GM15510 (cell line): ENCODE measurements around the gene MANEAL.

Experiments
- POLR2A ChIP-seq: IDR thresholded peaks from 3 replicates; pipeline ENCODE4 v1.6.1; 2011; ENCODE audit warnings: borderline replicate concordance; ENCODE audit not compliant: insufficient read length; ENCODE audit errors: extremely low read depth

MANEAL gene

DNA sequence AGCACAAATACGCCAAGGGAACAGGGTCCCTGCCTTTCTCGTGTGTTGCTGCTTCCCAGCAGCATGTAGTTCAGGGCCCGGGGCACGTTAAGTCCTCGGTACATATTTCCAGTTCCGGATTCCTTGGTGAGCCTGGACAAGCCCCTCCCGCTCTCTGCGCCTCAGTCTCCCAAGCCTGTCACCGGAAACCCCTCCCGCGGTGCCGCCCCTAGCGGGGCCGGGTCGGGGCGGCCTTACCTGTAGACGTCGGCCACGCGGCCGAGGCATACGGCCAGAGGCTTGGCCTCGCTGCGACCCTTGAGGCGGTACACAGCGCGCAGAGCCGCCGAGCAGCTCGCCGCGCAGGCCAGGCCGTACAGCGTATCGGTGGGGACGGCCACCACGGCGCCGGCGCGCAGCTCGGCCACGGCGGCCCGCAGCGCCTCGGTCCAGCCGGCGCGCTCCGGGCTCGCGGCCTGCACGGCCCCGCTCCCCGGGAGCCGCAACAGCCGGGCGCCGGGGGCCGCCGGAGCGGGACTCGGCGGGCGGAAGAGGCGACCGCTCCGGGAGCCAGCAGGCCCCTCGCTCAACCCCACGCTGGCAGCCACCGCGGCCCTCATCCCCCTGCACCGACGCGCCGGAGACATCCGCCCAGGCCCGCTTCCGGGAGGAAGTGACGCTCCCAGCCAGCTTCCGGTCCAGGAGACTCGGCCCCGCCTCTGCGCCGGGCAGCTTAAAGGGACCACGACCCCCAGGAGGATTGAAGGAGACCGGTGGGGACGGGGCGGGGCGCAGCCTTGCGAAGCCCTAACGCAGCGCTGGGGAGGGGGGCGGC is 14.1 kb downstream of the MANEAL start, which contains the start of the genes C1orf122 and YRDC:
C1orf122 (plus strand) TSS at position 236 of the 814 bp plus-strand sequence. CDS start 615 bp downstream, outside the sequence.
YRDC (minus strand) TSS at position 654 of the 814 bp plus-strand sequence; CDS start at position 626, 28 bp downstream.
- TF ChIP-seq POLR2A, result peak; percentile 80

- no peak for TF ChIP-seq POLR2A
Measured at GRCh38 chr1:37808369-37809319, 15.0 kb downstream of the MANEAL start.

- no peak for TF ChIP-seq POLR2A
Measured at GRCh38 chr1:37809942-37810341, 16.3 kb downstream of the MANEAL start.

GRCh38 chr1:37811027-37811655 is 17.5 kb downstream of the MANEAL start:
- TF ChIP-seq POLR2A, result no peak

- TF ChIP-seq POLR2A, result no peak
Measured at GRCh38 chr1:37813529-37814145, 20.0 kb downstream of the MANEAL start.

DNA sequence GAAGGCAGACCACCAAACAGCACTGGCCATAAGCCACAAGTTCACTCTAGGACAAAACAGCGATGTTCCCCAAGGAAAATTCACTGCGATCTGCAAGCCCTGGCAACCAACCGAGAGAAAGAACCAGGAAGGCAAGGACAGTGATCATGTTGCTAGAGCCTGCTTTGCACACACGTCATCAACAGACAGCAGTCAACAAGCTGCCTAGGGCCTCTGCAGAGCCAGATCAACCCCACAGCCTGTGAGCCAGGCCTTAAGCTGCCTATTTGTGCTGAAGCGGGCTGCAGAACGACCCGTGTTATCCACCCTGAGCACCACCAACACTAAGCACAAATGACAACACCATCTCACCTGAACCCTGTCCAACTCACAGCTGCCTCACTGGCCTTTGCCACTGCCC is 20.6 kb downstream of the MANEAL start:
- no peak for TF ChIP-seq POLR2A

- no peak for TF ChIP-seq POLR2A
Measured at GRCh38 chr1:37817481-37817880, 23.8 kb downstream of the MANEAL start.

DNA sequence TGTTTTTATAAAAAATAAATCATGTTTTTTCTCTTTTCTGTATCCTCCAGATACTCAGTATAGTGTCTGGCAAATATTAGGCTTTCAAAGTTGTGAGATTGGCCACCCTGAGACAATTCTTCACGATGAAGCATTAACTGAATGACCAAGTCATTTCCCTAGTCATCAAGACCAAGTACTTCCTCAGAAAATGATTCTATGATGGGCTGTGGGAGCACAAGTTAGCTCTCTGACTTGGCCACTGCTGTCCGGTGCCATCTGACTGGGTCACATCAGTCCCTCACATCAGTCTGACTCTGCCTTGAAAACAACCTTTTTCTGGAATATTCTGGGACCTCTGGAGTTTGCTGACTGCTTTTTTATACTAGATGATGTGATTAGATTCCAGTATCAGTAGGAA is 27.8 kb downstream of the MANEAL start:
- no peak for TF ChIP-seq POLR2A

- no peak for TF ChIP-seq POLR2A
Measured at GRCh38 chr1:37822906-37823815, 29.5 kb downstream of the MANEAL start.

DNA sequence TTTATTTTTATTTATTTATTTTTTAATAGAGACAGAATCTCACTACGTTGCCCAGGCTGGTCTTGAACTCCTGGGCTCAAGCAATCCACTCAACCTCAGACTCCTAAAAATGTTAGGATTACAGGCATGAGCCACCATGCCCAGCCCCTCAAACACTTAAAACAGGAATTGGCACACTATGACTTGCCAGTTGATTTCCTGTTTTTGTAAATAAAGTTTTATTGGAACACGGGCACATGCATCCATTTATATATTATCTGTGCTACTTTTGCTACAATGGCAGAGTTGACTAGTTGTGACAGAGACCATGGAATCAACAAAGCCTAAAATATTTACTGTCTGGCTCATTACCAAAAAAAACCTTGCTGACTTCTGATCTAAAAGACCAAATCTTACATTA is 30.4 kb downstream of the MANEAL start:
- TF ChIP-seq POLR2A, result no peak

GRCh38 chr1:37825506-37825905 is 31.9 kb downstream of the MANEAL start:
- TF ChIP-seq POLR2A, result no peak

DNA sequence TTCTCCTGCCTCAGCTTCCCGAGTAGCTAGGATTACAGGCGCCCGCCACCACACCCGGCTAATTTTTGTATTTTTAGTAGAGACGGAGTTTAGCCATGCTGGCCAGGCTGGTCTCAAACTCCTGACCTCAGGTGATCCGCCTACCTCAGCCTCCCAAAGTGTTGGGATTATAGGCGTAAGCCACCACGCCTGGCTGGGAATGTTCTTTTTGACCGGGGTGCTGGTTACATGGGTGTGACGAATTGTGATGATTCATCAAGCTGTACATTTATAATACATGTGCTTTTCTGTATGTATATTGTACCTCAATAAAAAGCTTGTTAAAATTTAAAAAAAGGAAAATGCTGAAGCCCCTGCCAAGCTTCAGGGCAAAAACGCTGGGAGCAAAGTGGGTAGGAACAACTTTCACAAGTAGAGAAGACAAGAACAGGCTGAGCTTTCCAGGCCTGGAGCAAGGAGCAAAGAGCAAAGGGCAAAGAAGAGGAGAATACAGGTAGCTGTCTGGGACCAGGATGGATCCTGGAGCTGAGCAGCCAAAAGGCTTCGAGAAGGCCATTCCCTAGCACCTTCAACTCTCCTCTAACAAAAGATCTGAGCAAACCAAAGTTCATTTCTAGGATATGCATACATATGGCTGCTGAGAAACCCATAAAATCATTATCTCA is 34.9 kb downstream of the MANEAL start:
- no peak for TF ChIP-seq POLR2A

DNA sequence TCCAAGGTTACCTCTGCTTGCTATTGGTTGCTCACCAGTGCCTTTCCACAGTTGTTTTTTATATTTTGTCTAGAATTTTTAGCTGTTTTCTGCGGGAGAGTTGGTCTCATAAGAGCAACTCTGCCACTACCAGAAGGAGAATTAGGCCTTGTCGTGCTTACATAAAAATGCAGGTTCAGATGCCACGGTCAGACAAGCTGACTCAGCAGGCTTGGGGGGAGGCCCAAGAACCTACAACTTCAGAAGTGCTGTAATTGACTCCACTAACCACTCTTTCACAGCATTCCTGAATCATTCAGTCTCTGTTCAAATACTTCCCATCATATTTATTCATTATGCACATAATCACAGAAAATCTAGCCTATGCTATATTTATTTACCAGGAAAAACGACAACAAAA is 37.5 kb downstream of the MANEAL start:
- no peak for TF ChIP-seq POLR2A
